ENCODE measurements around the gene ANKRD23. TPM values are rescaled to one million over a fixed set of nuclear protein-coding genes. Genes with fewer than 3 reads are reported as not detected.
A peak's percentile ranks its signal among the peaks of the same experiment; 100 is the strongest.

The ANKRD23 gene
- total and polyA plus RNA-seq, 2 of the 13 experiments (the other 11 are each of a cell fraction or from before 2014, with no cell fraction given) = 1.5 to 1.6 TPM

DNA sequence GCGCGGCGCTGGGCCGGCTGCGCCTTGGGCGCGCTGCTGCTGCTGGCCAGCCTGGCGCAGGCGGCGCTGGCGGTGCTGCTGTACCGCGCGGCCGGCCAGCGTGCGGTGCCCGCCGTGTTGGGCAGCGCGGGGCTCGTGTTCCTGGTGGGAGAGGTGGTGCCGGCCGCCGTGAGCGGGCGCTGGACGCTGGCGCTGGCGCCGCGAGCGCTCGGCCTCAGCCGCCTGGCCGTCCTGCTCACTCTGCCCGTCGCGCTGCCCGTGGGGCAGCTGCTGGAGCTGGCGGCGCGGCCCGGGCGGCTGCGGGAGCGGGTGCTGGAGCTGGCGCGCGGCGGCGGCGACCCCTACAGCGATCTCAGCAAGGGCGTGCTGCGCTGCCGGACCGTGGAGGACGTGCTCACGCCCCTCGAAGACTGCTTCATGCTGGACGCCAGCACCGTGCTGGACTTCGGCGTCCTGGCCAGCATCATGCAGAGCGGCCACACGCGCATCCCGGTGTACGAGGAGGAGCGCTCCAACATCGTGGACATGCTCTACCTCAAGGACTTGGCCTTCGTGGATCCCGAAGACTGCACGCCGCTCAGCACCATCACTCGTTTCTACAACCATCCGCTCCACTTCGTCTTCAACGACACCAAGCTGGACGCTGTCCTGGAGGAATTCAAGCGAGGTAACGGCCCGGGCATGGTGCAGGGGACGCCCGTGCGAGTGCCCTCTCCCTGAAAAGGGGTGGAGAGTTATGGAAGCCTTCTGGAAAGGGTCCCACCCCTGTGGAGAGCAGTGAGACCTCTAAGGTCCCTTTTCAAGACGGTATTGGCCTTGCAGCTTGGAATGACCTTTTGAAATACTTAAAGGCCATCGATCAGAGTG is 26.8 kb downstream of the ANKRD23 start (continued):
- no peak for TF ChIP-seq FOXP1 (IDR thresholded peaks at IDR 0.05)
- TF ChIP-seq FOXP1 (CRISPR knock-in tag; IDR thresholded peaks at IDR 0.05) = no peak
- TF ChIP-seq ZNF564 (CRISPR knock-in tag; IDR thresholded peaks at IDR 0.05) = peak; percentile 19; the same call in 1 of the 2 replicates
- TF ChIP-seq GLI4 (CRISPR knock-in tag; IDR thresholded peaks at IDR 0.05; ENCODE audit: borderline replicate concordance) = 0 out of 2 replicates have a peak, but pooled peaks have one; percentile 40
- TF ChIP-seq, protein P1, sequence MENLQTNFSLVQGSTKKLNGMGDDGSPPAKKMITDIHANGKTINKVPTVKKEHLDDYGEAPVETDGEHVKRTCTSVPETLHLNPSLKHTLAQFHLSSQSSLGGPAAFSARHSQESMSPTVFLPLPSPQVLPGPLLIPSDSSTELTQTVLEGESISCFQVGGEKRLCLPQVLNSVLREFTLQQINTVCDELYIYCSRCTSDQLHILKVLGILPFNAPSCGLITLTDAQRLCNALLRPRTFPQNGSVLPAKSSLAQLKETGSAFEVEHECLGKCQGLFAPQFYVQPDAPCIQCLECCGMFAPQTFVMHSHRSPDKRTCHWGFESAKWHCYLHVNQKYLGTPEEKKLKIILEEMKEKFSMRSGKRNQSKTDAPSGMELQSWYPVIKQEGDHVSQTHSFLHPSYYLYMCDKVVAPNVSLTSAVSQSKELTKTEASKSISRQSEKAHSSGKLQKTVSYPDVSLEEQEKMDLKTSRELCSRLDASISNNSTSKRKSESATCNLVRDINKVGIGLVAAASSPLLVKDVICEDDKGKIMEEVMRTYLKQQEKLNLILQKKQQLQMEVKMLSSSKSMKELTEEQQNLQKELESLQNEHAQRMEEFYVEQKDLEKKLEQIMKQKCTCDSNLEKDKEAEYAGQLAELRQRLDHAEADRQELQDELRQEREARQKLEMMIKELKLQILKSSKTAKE (CRISPR knock-in tag; IDR thresholded peaks at IDR 0.05; ENCODE audit: borderline replicate concordance) = no peak
- no peak for TF ChIP-seq SNAI1 (CRISPR knock-in tag; IDR thresholded peaks at IDR 0.05; ENCODE audit: borderline replicate concordance)
- no peak for TF ChIP-seq ZNF382 (CRISPR knock-in tag; IDR thresholded peaks at IDR 0.05; ENCODE audit: borderline replicate concordance)
- TF ChIP-seq, protein P2, sequence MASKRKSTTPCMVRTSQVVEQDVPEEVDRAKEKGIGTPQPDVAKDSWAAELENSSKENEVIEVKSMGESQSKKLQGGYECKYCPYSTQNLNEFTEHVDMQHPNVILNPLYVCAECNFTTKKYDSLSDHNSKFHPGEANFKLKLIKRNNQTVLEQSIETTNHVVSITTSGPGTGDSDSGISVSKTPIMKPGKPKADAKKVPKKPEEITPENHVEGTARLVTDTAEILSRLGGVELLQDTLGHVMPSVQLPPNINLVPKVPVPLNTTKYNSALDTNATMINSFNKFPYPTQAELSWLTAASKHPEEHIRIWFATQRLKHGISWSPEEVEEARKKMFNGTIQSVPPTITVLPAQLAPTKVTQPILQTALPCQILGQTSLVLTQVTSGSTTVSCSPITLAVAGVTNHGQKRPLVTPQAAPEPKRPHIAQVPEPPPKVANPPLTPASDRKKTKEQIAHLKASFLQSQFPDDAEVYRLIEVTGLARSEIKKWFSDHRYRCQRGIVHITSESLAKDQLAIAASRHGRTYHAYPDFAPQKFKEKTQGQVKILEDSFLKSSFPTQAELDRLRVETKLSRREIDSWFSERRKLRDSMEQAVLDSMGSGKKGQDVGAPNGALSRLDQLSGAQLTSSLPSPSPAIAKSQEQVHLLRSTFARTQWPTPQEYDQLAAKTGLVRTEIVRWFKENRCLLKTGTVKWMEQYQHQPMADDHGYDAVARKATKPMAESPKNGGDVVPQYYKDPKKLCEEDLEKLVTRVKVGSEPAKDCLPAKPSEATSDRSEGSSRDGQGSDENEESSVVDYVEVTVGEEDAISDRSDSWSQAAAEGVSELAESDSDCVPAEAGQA (IDR thresholded peaks at IDR 0.05; ENCODE audit: low read depth) = no peak
- TF ChIP-seq, protein P2 (CRISPR knock-in tag; IDR thresholded peaks at IDR 0.05; ENCODE audit: borderline replicate concordance) = no peak
- no peak for TF ChIP-seq ZFP36L1 (CRISPR knock-in tag; IDR thresholded peaks at IDR 0.05)
- TF ChIP-seq MYC (CRISPR knock-in tag; IDR thresholded peaks at IDR 0.05; ENCODE audit: borderline replicate concordance) = no peak; the same call in 1 of the 2 replicates
- TF ChIP-seq ZBTB42 (CRISPR knock-in tag; IDR thresholded peaks at IDR 0.05) = no peak
- no peak for TF ChIP-seq POLR2AphosphoS5 (IDR thresholded peaks at IDR 0.05; ENCODE audit: low read depth, low read length)
- TF ChIP-seq, protein P3, sequence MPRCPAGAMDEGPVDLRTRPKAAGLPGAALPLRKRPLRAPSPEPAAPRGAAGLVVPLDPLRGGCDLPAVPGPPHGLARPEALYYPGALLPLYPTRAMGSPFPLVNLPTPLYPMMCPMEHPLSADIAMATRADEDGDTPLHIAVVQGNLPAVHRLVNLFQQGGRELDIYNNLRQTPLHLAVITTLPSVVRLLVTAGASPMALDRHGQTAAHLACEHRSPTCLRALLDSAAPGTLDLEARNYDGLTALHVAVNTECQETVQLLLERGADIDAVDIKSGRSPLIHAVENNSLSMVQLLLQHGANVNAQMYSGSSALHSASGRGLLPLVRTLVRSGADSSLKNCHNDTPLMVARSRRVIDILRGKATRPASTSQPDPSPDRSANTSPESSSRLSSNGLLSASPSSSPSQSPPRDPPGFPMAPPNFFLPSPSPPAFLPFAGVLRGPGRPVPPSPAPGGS (CRISPR knock-in tag; IDR thresholded peaks at IDR 0.05) = no peak
- no peak for TF ChIP-seq ZNF460 (CRISPR knock-in tag; IDR thresholded peaks at IDR 0.05; ENCODE audit: borderline replicate concordance)
- TF ChIP-seq ZNF274 (CRISPR knock-in tag; IDR thresholded peaks at IDR 0.05) = no peak; the same call in 1 of the 2 replicates
- TF ChIP-seq NFIB (CRISPR knock-in tag; IDR thresholded peaks at IDR 0.05; ENCODE audit: borderline replicate concordance) = no peak
- TF ChIP-seq SETDB1 (CRISPR knock-in tag; IDR thresholded peaks at IDR 0.05; ENCODE audit: borderline replicate concordance) = no peak
- TF ChIP-seq EED (CRISPR knock-in tag; IDR thresholded peaks at IDR 0.05) = peak; percentile 36; the same call in 1 of the 2 replicates
- no peak for TF ChIP-seq ZZZ3 (CRISPR knock-in tag; IDR thresholded peaks at IDR 0.05; ENCODE audit: borderline replicate concordance)
- TF ChIP-seq MEIS2 (CRISPR knock-in tag; IDR thresholded peaks at IDR 0.05) = no peak
- TF ChIP-seq GATAD2A (CRISPR knock-in tag; IDR thresholded peaks at IDR 0.05) = no peak

All from HepG2 (cell line).